ENCODE measurements around the gene HCFC1R1.
A peak's percentile ranks its signal among the peaks of the same experiment; 100 is the strongest.

HCFC1R1 gene

GRCh38 chr16:3046641-3047386 lies 23.1 kb upstream of the HCFC1R1 start:
- H2BK12ac ChIP-seq (ENCODE audit: low read length), result no peak overlapping the region
- H3K79me2 ChIP-seq (ENCODE audit: control insufficient read depth, insufficient read depth, low read length, poor library complexity), result no peaks in the 10 kb centered on the region
- peaks cover 4 to 9% of the 10 kb centered on the region in 2 experiments for H3K4me1 ChIP-seq (ENCODE audit: control insufficient read depth in 1 of 2, insufficient read depth in 2 of 2, low read length in 2 of 2)
- no peak overlapping the region for H3K4me3 ChIP-seq (ENCODE audit: low read depth, low read length)
- no CpG with 5 or more reads among the region's 54 CpGs for WGBS (ENCODE audit: extremely low coverage, insufficient coverage, insufficient read length)
- no peak overlapping the region for H2AK5ac ChIP-seq (ENCODE audit: low read length)
- H3K79me1 ChIP-seq (ENCODE audit: low read length), result no peaks in the 10 kb centered on the region
- H4K12ac ChIP-seq (ENCODE audit: low read depth, low read length), result no peak overlapping the region
- DNase-seq, result no peak
- H3K27me3 ChIP-seq (ENCODE audit: insufficient read depth, low read length), result peaks cover 34% of the 10 kb centered on the region
- no peaks in the 10 kb centered on the region for H3K36me3 ChIP-seq (ENCODE audit: control insufficient read depth in 1 of 2, insufficient read depth in 2 of 2, low read length in 2 of 2)
- H2BK120ac ChIP-seq (ENCODE audit: insufficient read depth, low read length, poor library complexity), result no peak overlapping the region
- no peak overlapping the region for H2AFZ ChIP-seq (ENCODE audit: insufficient read depth, low read length, poor library complexity)
- H3K18ac ChIP-seq (ENCODE audit: low read length), result no peak overlapping the region
- no peak overlapping the region for H4K8ac ChIP-seq (ENCODE audit: low read depth, low read length)
- no peaks in the 10 kb centered on the region for H3K9me3 ChIP-seq (ENCODE audit: insufficient read depth, low read depth, low read length)
- H3K4me2 ChIP-seq (ENCODE audit: low read length), result peak overlapping the region; percentile 84
- H2BK5ac ChIP-seq (ENCODE audit: low read depth, low read length, poor library complexity), result no peak overlapping the region
- H3K27ac ChIP-seq (ENCODE audit: low read depth, low read length), result no peak overlapping the region
- H3K9ac ChIP-seq (ENCODE audit: low read length), result no peak overlapping the region
- no peak overlapping the region for H4K91ac ChIP-seq (ENCODE audit: low read depth, low read length)
- H3K23ac ChIP-seq (ENCODE audit: low read length), result no peak overlapping the region
- H3K4ac ChIP-seq (ENCODE audit: low read depth, low read length), result no peak overlapping the region
- no peak overlapping the region for H3K14ac ChIP-seq (ENCODE audit: low read length)

GRCh38 chr16:3045758-3046640 lies 22.3 kb upstream of the HCFC1R1 start, which contains the start of gene MMP25:
Gene MMP25, plus strand, starts transcription at chr16:3046561. Its CDS starts 357 bp downstream, at chr16:3046918.
- Histone ChIP-seq H3K4me3 (ENCODE audit: low read depth, low read length) (peak within 1 kb of the TSS; percentile 49), H2AFZ (ENCODE audit: insufficient read depth, low read length, poor library complexity) (peak within 1 kb of the TSS; percentile 15), H3K27me3 (ENCODE audit: insufficient read depth, low read length) (peaks cover 34% of the 10 kb centered on the region), H2BK12ac (ENCODE audit: low read length) (no peak within 1 kb of the TSS), H3K9ac (ENCODE audit: low read length) (no peak within 1 kb of the TSS), H3K9me3 (ENCODE audit: insufficient read depth, low read depth, low read length) (no peaks in the 10 kb centered on the region), H3K4ac (ENCODE audit: low read depth, low read length) (no peak within 1 kb of the TSS), H2BK5ac (ENCODE audit: low read depth, low read length, poor library complexity) (no peak within 1 kb of the TSS), H3K27ac (ENCODE audit: low read depth, low read length) (no peak within 1 kb of the TSS), H3K14ac (ENCODE audit: low read length) (no peak within 1 kb of the TSS), H3K4me1 (ENCODE audit: control insufficient read depth in 1 of 2, insufficient read depth in 2 of 2, low read length in 2 of 2) (peaks cover 4 to 9% of the 10 kb centered on the region in 2 experiments), H3K4me2 (ENCODE audit: low read length) (peak within 1 kb of the TSS; percentile 84), H2AK5ac (ENCODE audit: low read length) (no peak within 1 kb of the TSS), H3K23ac (ENCODE audit: low read length) (no peak within 1 kb of the TSS), H4K8ac (ENCODE audit: low read depth, low read length) (no peak within 1 kb of the TSS), H4K91ac (ENCODE audit: low read depth, low read length) (no peak within 1 kb of the TSS), H3K36me3 (ENCODE audit: control insufficient read depth in 1 of 2, insufficient read depth in 2 of 2, low read length in 2 of 2) (no peaks in the 10 kb centered on the region), H4K12ac (ENCODE audit: low read depth, low read length) (no peak within 1 kb of the TSS), H2BK120ac (ENCODE audit: insufficient read depth, low read length, poor library complexity) (no peak within 1 kb of the TSS), H3K79me2 (ENCODE audit: control insufficient read depth, insufficient read depth, low read length, poor library complexity) (no peaks in the 10 kb centered on the region), H3K79me1 (ENCODE audit: low read length) (no peaks in the 10 kb centered on the region), H3K18ac (ENCODE audit: low read length) (no peak within 1 kb of the TSS)
- no CpG with 5 or more reads among the region's 86 CpGs for WGBS (ENCODE audit: extremely low coverage, insufficient coverage, insufficient read length)
- DNase-seq, result no peak

GRCh38 chr16:3044708-3045107 lies 21.0 kb upstream of the HCFC1R1 start:
- Histone ChIP-seq H3K23ac (ENCODE audit: low read length) (no peak overlapping the region), H3K4ac (ENCODE audit: low read depth, low read length) (no peak overlapping the region), H3K36me3 (ENCODE audit: control insufficient read depth in 1 of 2, insufficient read depth in 2 of 2, low read length in 2 of 2) (no peaks in the 10 kb centered on the region), H3K9me3 (ENCODE audit: insufficient read depth, low read depth, low read length) (no peaks in the 10 kb centered on the region), H2BK120ac (ENCODE audit: insufficient read depth, low read length, poor library complexity) (no peak overlapping the region), H3K27me3 (ENCODE audit: insufficient read depth, low read length) (peaks cover 34% of the 10 kb centered on the region), H3K4me2 (ENCODE audit: low read length) (no peak overlapping the region), H4K12ac (ENCODE audit: low read depth, low read length) (no peak overlapping the region), H2BK5ac (ENCODE audit: low read depth, low read length, poor library complexity) (no peak overlapping the region), H4K91ac (ENCODE audit: low read depth, low read length) (no peak overlapping the region), H3K14ac (ENCODE audit: low read length) (no peak overlapping the region), H2AK5ac (ENCODE audit: low read length) (no peak overlapping the region), H2AFZ (ENCODE audit: insufficient read depth, low read length, poor library complexity) (no peak overlapping the region), H3K9ac (ENCODE audit: low read length) (no peak overlapping the region), H2BK12ac (ENCODE audit: low read length) (no peak overlapping the region), H3K4me3 (ENCODE audit: low read depth, low read length) (no peak overlapping the region), H3K4me1 (ENCODE audit: control insufficient read depth in 1 of 2, insufficient read depth in 2 of 2, low read length in 2 of 2) (peaks cover 4 to 9% of the 10 kb centered on the region in 2 experiments), H4K8ac (ENCODE audit: low read depth, low read length) (no peak overlapping the region), H3K18ac (ENCODE audit: low read length) (no peak overlapping the region), H3K79me2 (ENCODE audit: control insufficient read depth, insufficient read depth, low read length, poor library complexity) (no peaks in the 10 kb centered on the region), H3K27ac (ENCODE audit: low read depth, low read length) (no peak overlapping the region), H3K79me1 (ENCODE audit: low read length) (no peaks in the 10 kb centered on the region)
- no peak for DNase-seq
- no CpG with 5 or more reads among the region's 6 CpGs for WGBS (ENCODE audit: extremely low coverage, insufficient coverage, insufficient read length)

GRCh38 chr16:3042376-3042775 lies 18.6 kb upstream of the HCFC1R1 start:
- H3K79me1 ChIP-seq (ENCODE audit: low read length), result peaks cover 1% of the 10 kb centered on the region
- H3K79me2 ChIP-seq (ENCODE audit: control insufficient read depth, insufficient read depth, low read length, poor library complexity), result no peaks in the 10 kb centered on the region
- no peak overlapping the region for H3K27ac ChIP-seq (ENCODE audit: low read depth, low read length)
- H3K4ac ChIP-seq (ENCODE audit: low read depth, low read length), result no peak overlapping the region
- no peak overlapping the region for H2BK12ac ChIP-seq (ENCODE audit: low read length)
- H3K9me3 ChIP-seq (ENCODE audit: insufficient read depth, low read depth, low read length), result no peaks in the 10 kb centered on the region
- no peak overlapping the region for H2BK120ac ChIP-seq (ENCODE audit: insufficient read depth, low read length, poor library complexity)
- no peak overlapping the region for H4K12ac ChIP-seq (ENCODE audit: low read depth, low read length)
- no peak overlapping the region for H3K18ac ChIP-seq (ENCODE audit: low read length)
- no peak overlapping the region for H4K91ac ChIP-seq (ENCODE audit: low read depth, low read length)
- H4K8ac ChIP-seq (ENCODE audit: low read depth, low read length), result no peak overlapping the region
- H3K4me3 ChIP-seq (ENCODE audit: low read depth, low read length), result no peak overlapping the region
- H2AFZ ChIP-seq (ENCODE audit: insufficient read depth, low read length, poor library complexity), result no peak overlapping the region
- H3K9ac ChIP-seq (ENCODE audit: low read length), result no peak overlapping the region
- H3K23ac ChIP-seq (ENCODE audit: low read length), result no peak overlapping the region
- DNase-seq, result no peak
- H3K36me3 ChIP-seq (ENCODE audit: control insufficient read depth in 1 of 2, insufficient read depth in 2 of 2, low read length in 2 of 2), result no peaks in the 10 kb centered on the region
- H2BK5ac ChIP-seq (ENCODE audit: low read depth, low read length, poor library complexity), result no peak overlapping the region
- no peak overlapping the region for H3K4me2 ChIP-seq (ENCODE audit: low read length)
- H2AK5ac ChIP-seq (ENCODE audit: low read length), result no peak overlapping the region
- no peak overlapping the region for H3K14ac ChIP-seq (ENCODE audit: low read length)
- peaks cover 4 to 9% of the 10 kb centered on the region in 2 experiments for H3K4me1 ChIP-seq (ENCODE audit: control insufficient read depth in 1 of 2, insufficient read depth in 2 of 2, low read length in 2 of 2)
- H3K27me3 ChIP-seq (ENCODE audit: insufficient read depth, low read length), result peaks cover 27% of the 10 kb centered on the region
- WGBS (ENCODE audit: extremely low coverage, insufficient coverage, insufficient read length), result no CpG with 5 or more reads among the region's 3 CpGs
